NCI-H187 (cell line): ENCODE results near the gene NXF2.
"Not testable (repeated sequence)": the region's sequence is repeated elsewhere in the genome, so short reads cannot be mapped to it uniquely, and the experiment has no call there.

Experiments
- DNase-seq, 2 experiments: peaks; one replicate each; lab custom pipeline; 2025; lab: John Stamatoyannopoulos, UW

NXF2 gene

DNA sequence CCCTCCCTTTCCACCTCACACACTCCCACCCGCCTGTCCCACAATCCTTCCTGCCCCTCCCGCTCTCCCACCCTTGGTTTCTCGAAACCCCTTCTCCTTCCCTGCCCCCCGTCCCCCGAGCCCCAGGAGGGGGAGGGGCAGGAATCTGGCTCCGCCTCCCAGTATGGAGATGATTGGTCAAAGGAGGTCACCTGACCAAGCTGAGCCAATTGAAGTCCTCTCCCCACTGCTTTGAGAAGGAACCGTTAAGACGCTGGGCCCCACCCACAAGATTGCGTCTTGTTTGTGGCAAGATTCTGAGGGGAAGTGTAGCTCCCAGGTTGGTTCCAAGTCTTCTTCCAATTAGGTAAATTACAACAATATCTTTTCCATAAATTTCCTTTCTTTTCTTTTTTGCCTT, at the start of gene NXF2:
NXF2 (plus strand) TSS at position 275 of the 400 bp plus-strand sequence. CDS start 59,912 bp downstream, outside the sequence.
- DNase-seq: not testable (repeated sequence)

- DNase-seq: not testable (repeated sequence)
Observed at GRCh38 chrX:102207940-102208339, 39.0 kb upstream of the NXF2 start.

DNA sequence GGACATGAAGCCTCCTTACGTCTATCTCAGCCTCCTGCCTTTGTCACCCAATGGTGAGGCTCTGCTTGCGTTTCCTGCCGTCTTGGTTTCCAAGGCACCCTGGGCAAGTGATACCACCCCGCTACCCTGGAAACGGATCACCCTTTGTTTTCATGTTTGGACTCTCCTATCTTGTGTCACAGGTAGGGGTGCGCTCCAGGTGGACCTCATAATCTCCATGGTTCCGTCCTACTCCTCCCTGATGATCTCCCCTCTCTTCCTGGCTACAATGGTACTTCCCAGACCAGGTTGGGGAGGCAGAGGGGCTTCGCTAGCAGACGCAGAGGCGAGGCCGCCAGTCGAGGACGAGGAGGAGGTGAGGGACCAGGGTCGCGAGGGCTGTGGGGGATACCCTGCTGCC, 32.0 kb upstream of the NXF2 start, which contains the start of gene TCP11X1:
TCP11X1 (plus strand) TSS at position 316 of the 400 bp plus-strand sequence.
- DNase-seq: not testable (repeated sequence)

DNA sequence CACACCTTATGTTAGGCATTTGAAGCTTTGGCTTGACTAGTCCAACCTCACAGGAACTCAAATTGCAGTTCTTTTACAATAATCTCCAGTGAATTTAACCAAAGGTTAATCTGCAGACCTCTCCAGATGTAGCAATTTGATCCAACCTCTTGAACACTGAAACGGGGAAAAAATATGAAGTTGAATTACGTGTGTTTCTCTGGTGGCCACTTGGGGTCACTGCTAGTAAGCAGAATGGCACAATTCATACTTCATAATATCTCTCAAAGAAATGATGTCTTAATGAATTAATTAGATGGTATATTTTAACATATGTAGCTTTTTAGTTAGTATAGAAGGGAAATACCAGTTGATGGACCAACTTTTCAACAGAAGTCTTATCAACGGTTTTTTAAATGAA, 30.5 kb upstream of the NXF2 start:
- DNase-seq: not testable (repeated sequence)

- not testable (repeated sequence) for DNase-seq
Observed at GRCh38 chrX:102235678-102236077, 11.3 kb upstream of the NXF2 start.

DNA sequence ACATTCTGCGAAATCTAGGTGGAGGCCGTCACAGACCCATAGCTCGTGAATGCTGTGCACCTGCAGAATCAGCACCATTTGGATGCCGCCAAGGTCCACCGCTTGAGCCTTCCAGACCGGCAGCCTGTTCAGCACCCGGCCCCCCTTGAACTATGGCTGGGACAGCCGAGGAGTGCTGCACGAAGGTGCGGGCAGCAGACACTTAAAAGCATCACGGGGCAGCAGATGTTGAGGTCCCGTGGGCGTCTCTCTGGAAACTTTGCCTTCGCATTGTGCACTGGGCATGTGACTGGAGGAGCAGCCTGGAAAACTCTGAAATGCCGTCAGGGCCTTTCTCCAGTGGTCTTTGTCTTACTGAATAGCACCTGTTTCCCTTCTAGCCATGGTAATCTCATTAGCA, 6.7 kb upstream of the NXF2 start:
- DNase-seq: not testable (repeated sequence)

DNA sequence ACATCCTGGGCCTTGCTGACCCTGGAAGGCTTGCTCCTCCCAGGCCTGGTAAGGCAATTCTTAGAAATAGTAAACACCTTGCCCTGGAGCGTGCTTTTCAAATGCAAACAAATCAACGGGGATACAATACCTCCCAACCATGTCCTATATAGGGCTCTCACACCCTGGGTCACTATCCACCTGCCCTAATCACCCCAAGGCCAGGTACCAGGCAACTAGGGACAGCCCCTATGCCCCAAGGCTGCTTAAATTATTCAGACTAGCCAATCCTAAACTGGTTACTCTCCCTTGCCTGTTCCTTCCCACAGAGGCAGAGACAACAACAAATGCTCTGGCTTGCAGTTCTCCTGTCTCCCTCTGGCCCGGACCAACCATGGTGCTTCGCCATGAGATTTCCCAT, 25.3 kb downstream of the NXF2 start:
- DNase-seq: not testable (repeated sequence)

- DNase-seq: no peak
Observed at GRCh38 chrX:102338162-102338561, 91.2 kb downstream of the NXF2 start.

- DNase-seq: no peak
Observed at GRCh38 chrX:102339312-102340298, 92.6 kb downstream of the NXF2 start.

DNA sequence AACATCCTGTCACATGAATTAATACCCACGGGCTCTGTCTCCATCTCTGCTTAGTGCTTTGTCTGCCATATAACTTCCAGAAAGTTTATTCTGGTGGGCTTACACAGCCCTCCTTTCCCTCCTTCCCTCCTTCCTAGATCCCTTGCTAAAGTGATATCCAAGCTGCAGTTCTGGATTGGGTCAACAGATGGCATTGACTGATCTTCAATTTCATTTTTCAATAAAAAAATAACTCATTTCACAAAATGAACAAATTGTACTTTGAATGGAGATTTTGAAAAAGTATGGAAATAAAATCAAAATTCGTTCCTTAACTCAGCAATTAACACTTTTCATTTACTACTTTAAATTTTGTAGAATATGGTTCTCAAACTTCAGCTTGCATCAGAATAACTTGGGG, 94.9 kb downstream of the NXF2 start:
- no peak for DNase-seq

GRCh38 chrX:102345916-102346315, 98.9 kb downstream of the NXF2 start:
- no peak for DNase-seq
